GM12865 (cell line): Measurements from ENCODE around the gene NXPH1.

Experiments used
- DNase-seq: peaks from one replicate; pipeline ENCODE4 v3.0.0; 2010; ENCODE audit warnings: low read depth
- H3K4me3 ChIP-seq: 2 replicates; pipeline ENCODE4 v1.5.1; 2011; ENCODE audit warnings: mild to moderate bottlenecking, low read depth, low read length, control low read depth
- CTCF ChIP-seq: IDR thresholded peaks from 2 replicates; pipeline ENCODE4 v1.5.1; 2011; ENCODE audit warnings: low read length, control low read depth, low read depth, inconsistent platforms; ENCODE audit not compliant: insufficient read depth; ENCODE audit errors: missing control alignments

NXPH1 gene

GRCh38 chr7:8605221-8605620 lies 171.8 kb downstream of the NXPH1 start:
- no peak for DNase-seq
- no peak for TF ChIP-seq CTCF
- no peak overlapping the region for H3K4me3 ChIP-seq

GRCh38 chr7:8612584-8612983 lies 179.2 kb downstream of the NXPH1 start:
- DNase-seq: no peak
- no peak overlapping the region for H3K4me3 ChIP-seq
- TF ChIP-seq CTCF: no peak

- H3K4me3 ChIP-seq: no peak overlapping the region
- no peak for TF ChIP-seq CTCF
- DNase-seq: no peak
Measured at GRCh38 chr7:8613191-8613590, 179.8 kb downstream of the NXPH1 start.

- no peak for DNase-seq
- TF ChIP-seq CTCF: no peak
- no peak overlapping the region for H3K4me3 ChIP-seq
Measured at GRCh38 chr7:8615019-8615418, 181.6 kb downstream of the NXPH1 start.

- no peak for DNase-seq
- TF ChIP-seq CTCF: no peak
- no peak overlapping the region for H3K4me3 ChIP-seq
Measured at GRCh38 chr7:8618441-8619070, 185.1 kb downstream of the NXPH1 start.

- no peak for TF ChIP-seq CTCF
- no peak for DNase-seq
- H3K4me3 ChIP-seq: no peak overlapping the region
Measured at GRCh38 chr7:8620169-8620568, 186.8 kb downstream of the NXPH1 start.

GRCh38 chr7:8625612-8626011 lies 192.2 kb downstream of the NXPH1 start:
- H3K4me3 ChIP-seq: no peak overlapping the region
- no peak for DNase-seq
- no peak for TF ChIP-seq CTCF
